ENCODE data around the gene TTN. TPM values are rescaled to one million over a fixed set of nuclear protein-coding genes. Genes with fewer than 3 reads are reported as not detected.

Gene TTN
- total RNA-seq, 1 donor from 2014 or later = 1.3 TPM

DNA sequence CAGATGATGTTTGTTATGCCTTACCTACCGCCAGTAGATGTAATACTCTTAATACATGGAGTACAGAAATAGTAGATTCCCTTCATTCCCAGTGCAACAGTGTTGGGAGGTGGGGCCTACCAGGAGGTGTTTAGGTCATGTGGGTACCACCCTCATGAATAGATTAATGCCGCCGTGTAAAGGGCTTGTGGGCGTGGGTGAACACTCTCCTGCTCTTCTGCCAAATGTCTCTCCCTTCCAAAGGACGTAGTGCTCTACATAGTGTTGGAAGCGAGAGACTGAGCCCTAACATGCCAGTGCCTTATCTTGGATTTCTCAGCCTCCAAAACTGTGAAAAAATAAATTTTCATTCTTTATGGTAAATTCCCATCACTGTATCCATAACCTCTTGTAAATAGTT, 296.8 kb downstream of the TTN start:
- Mint-ChIP-seq H3K36me3 (peaks cover 19% of the 10 kb centered on the region), H3K4me1 (peaks cover 25% of the 10 kb centered on the region), H3K27me3 (ENCODE audit: insufficient read depth, low read depth) (peaks cover 6% of the 10 kb centered on the region), H3K9me3 (peaks cover 4% of the 10 kb centered on the region), H3K27ac (no peak overlapping the region), H3K4me3 (no peak overlapping the region)
- TF ChIP-seq, protein P1, sequence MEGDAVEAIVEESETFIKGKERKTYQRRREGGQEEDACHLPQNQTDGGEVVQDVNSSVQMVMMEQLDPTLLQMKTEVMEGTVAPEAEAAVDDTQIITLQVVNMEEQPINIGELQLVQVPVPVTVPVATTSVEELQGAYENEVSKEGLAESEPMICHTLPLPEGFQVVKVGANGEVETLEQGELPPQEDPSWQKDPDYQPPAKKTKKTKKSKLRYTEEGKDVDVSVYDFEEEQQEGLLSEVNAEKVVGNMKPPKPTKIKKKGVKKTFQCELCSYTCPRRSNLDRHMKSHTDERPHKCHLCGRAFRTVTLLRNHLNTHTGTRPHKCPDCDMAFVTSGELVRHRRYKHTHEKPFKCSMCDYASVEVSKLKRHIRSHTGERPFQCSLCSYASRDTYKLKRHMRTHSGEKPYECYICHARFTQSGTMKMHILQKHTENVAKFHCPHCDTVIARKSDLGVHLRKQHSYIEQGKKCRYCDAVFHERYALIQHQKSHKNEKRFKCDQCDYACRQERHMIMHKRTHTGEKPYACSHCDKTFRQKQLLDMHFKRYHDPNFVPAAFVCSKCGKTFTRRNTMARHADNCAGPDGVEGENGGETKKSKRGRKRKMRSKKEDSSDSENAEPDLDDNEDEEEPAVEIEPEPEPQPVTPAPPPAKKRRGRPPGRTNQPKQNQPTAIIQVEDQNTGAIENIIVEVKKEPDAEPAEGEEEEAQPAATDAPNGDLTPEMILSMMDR (IDR thresholded peaks at IDR 0.05) = no peak
- TF ChIP-seq EZH2 (IDR thresholded peaks at IDR 0.05) (no peak), EZH2phosphoT487 (IDR thresholded peaks at IDR 0.05) (no peak)
- Histone ChIP-seq H3F3A (ENCODE audit: low read depth) (peaks cover 16% of the 10 kb centered on the region), H3K79me2 (ENCODE audit: low read depth) (no peaks in the 10 kb centered on the region), H3K9me3 (ENCODE audit: low read depth) (no peaks in the 10 kb centered on the region), H3K4me3 (no peak overlapping the region), H4K20me1 (ENCODE audit: low read depth) (no peaks in the 10 kb centered on the region), H3K9ac (no peak overlapping the region), H3K27me3 (no peaks in the 10 kb centered on the region), H3K4me1 (peaks cover 42% of the 10 kb centered on the region), H2AFZ (replicated peaks) (no peak overlapping the region), H3K36me3 (peaks cover 4% of the 10 kb centered on the region), H3K4me2 (no peak overlapping the region), H3K27ac (no peak overlapping the region)
- DNase-seq (ENCODE audit: low spot score) = no peak

DNA sequence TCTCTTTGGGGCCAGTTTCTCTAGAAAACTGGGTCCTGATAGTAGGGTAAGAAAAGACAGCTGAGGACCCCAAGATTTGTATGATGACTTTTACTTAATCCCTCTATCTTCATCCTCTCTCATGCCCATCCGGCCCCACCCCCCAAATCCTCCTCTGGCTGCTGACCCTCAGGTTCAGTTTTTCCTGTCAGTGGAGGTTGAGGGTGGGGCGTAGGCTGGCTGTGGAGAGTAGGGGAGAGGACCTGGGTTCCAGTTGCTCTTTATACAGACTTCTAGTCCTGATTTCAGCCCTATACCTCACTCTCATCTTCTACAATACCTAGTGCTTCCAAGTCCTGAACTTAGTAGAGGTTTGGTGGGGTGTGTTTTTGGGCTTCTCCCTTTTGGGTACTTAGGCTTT, 298.6 kb downstream of the TTN start:
- H3K27ac Mint-ChIP-seq = no peak overlapping the region
- H2AFZ ChIP-seq (replicated peaks) = no peak overlapping the region
- no peak for DNase-seq (ENCODE audit: low spot score)
- peaks cover 25% of the 10 kb centered on the region for H3K4me1 Mint-ChIP-seq
- H3K27ac ChIP-seq = no peak overlapping the region
- H3K9ac ChIP-seq = no peak overlapping the region
- H3K4me1 ChIP-seq = peaks cover 42% of the 10 kb centered on the region
- no peaks in the 10 kb centered on the region for H4K20me1 ChIP-seq (ENCODE audit: low read depth)
- H3K4me3 ChIP-seq = no peak overlapping the region
- no peaks in the 10 kb centered on the region for H3K27me3 ChIP-seq
- peaks cover 6% of the 10 kb centered on the region for H3K27me3 Mint-ChIP-seq (ENCODE audit: insufficient read depth, low read depth)
- H3F3A ChIP-seq (ENCODE audit: low read depth) = peaks cover 16% of the 10 kb centered on the region
- H3K4me2 ChIP-seq = no peak overlapping the region
- H3K9me3 ChIP-seq (ENCODE audit: low read depth) = no peaks in the 10 kb centered on the region
- peaks cover 13% of the 10 kb centered on the region for H3K36me3 ChIP-seq
- TF ChIP-seq EZH2phosphoT487 (IDR thresholded peaks at IDR 0.05) = no peak
- TF ChIP-seq, protein P1 (IDR thresholded peaks at IDR 0.05) = no peak
- no peak for TF ChIP-seq EZH2 (IDR thresholded peaks at IDR 0.05)
- peaks cover 16% of the 10 kb centered on the region for H3K36me3 Mint-ChIP-seq
- H3K79me2 ChIP-seq (ENCODE audit: low read depth) = no peaks in the 10 kb centered on the region
- H3K9me3 Mint-ChIP-seq = peaks cover 4% of the 10 kb centered on the region
- no peak overlapping the region for H3K4me3 Mint-ChIP-seq

DNA sequence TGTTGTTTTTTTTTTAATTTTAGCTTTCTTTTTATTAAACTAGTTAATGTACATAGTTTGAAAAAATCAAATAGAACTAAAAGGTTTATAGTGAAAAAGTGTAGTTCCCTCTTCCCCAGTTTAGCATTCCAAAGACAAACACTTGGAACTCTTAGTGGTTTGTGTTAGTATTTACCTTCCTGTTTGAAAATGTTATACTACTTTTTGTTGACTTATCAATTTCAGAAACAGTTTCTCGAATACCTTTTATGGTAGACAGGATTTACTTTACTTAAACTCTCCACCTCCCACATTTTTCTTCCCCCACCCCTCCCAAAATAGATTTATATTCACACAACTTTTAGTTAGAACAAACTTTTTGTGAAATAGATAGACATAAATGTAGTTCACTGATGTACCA, 300.3 kb downstream of the TTN start:
- no peaks in the 10 kb centered on the region for H4K20me1 ChIP-seq (ENCODE audit: low read depth)
- H3K4me3 ChIP-seq = no peak overlapping the region
- no peak overlapping the region for H3K27ac Mint-ChIP-seq
- peaks cover 14% of the 10 kb centered on the region for H3K4me1 Mint-ChIP-seq
- H2AFZ ChIP-seq (replicated peaks) = no peak overlapping the region
- TF ChIP-seq, protein P1 (IDR thresholded peaks at IDR 0.05) = no peak
- TF ChIP-seq EZH2phosphoT487 (IDR thresholded peaks at IDR 0.05) (no peak), EZH2 (IDR thresholded peaks at IDR 0.05) (no peak)
- H3K27me3 ChIP-seq = no peaks in the 10 kb centered on the region
- peaks cover 2% of the 10 kb centered on the region for H3F3A ChIP-seq (ENCODE audit: low read depth)
- H3K9me3 ChIP-seq (ENCODE audit: low read depth) = no peaks in the 10 kb centered on the region
- H3K36me3 Mint-ChIP-seq = peaks cover 11% of the 10 kb centered on the region
- H3K9me3 Mint-ChIP-seq = no peaks in the 10 kb centered on the region
- H3K4me2 ChIP-seq = peak overlapping the region; percentile 1
- DNase-seq (ENCODE audit: low spot score) = no peak
- peaks cover 4% of the 10 kb centered on the region for H3K27me3 Mint-ChIP-seq (ENCODE audit: insufficient read depth, low read depth)
- no peaks in the 10 kb centered on the region for H3K79me2 ChIP-seq (ENCODE audit: low read depth)
- peaks cover 21% of the 10 kb centered on the region for H3K36me3 ChIP-seq
- no peak overlapping the region for H3K9ac ChIP-seq
- no peak overlapping the region for H3K4me3 Mint-ChIP-seq
- peaks cover 28% of the 10 kb centered on the region for H3K4me1 ChIP-seq
- H3K27ac ChIP-seq = no peak overlapping the region
